Psoas muscle (tissue), 8 donors: ENCODE measurements around the gene MYL1. TPM values are rescaled to one million over a fixed set of nuclear protein-coding genes. Genes with fewer than 3 reads are reported as not detected.

Source experiments
- ATAC-seq, 4 donors: fragments of 200-7000 bp; cut with Tn5 transposase; one replicate each; pipeline ENCODE4 v1.9.1; 2020; ENCODE audit warnings: moderate library complexity in 3 of 4, mild to moderate bottlenecking in 2 of 4
- DNase-seq, 2 donors: peaks; one replicate each; pipeline ENCODE4 v3.0.0-alpha.2; 2020
- H3K27ac ChIP-seq: fragments of 200-600 bp; one replicate; pipeline ENCODE4 v1.8.0; 2022
- H3K27me3 ChIP-seq, 3 donors: fragments of 200-600 bp in 1 of 3; one replicate each; pipeline versions ENCODE4 v1.6.1 to v1.8.0; 2013 to 2022; ENCODE audit warnings: low read length in 2 of 3, mild to moderate bottlenecking in 2 of 3, moderate library complexity in 1 of 3; ENCODE audit not compliant: insufficient read depth in 3 of 3
- H3K36me3 ChIP-seq, 2 donors: fragments of 200-600 bp in 1 of 2; one replicate each; pipeline versions ENCODE4 v1.6.1 to v1.8.0; 2013 to 2022; ENCODE audit warnings: low read depth in 1 of 2, mild to moderate bottlenecking in 1 of 2, moderate library complexity in 1 of 2; ENCODE audit not compliant: insufficient read depth in 1 of 2
- H3K4me1 ChIP-seq: fragments of 200-600 bp; one replicate; pipeline ENCODE4 v1.8.0; 2022
- H3K4me3 ChIP-seq: fragments of 200-600 bp; one replicate; pipeline ENCODE4 v1.8.0; 2022; ENCODE audit warnings: mild to moderate bottlenecking
- H3K9me3 ChIP-seq: fragments of 200-600 bp; one replicate; pipeline ENCODE4 v1.8.0; 2022
- WGBS, 3 donors: extraction: QIAGEN DNeasy Blood & Tissue Kit; methylation state at CpG; one replicate each; pipeline versions ENCODE4 v1.1.6 to v1.1.7; 2013; 5-methylcytosine and 5-hydroxymethylcytosine counted together
- intact Hi-C, 2 donors: fragments of 100-400 bp; cut with DNase I; formaldehyde crosslinking; loops; one replicate each; pipeline versions ENCODE4 v1.11.0 to v1.14.2; 2022
- polyA plus RNA-seq, 3 donors: library from polyadenylated mRNA; stranded (reverse); fragments of 200-250 nt; gene quantifications; one replicate each; pipeline ENCODE4 v1.2.3, GENCODE V29; 2013
- total RNA-seq, 4 donors: library from RNA; stranded (reverse); fragmentation: NEBNext Ultra II Directional in 2 of 4; extraction: Animal tissue kit (Norgen Biotek cat#: 25700) in 2 of 4; gene quantifications; one replicate each; pipeline versions ENCODE4 v1.2.1 to v1.2.4, GENCODE V29; 2021 to 2023
- TF ChIP-seq, protein P1 (sequence below): fragments of 200-600 bp; IDR thresholded peaks from one replicate; pipeline ENCODE4 v1.8.0; 2022; ENCODE audit warnings: antibody characterized with exemption
- donor health status: healthy with polysubstance abuse.
- donor health status: DM: no; HTN: no; CAD: no; lungs with moderate emphysema.
- donor health status: Bipolar disorder and iron deficiency.
- donor health status: healthy.
- donor health status: DM: yes; HTN: yes; CAD: no.
- donor health status: DM: no; HTN: no; CAD: no.
- donor health status: DM: no; HTN: no; CAD: no.
- donor health status: DM: yes; HTN: yes; CAD: no.

MYL1 gene
- total and polyA plus RNA-seq, 7 donors, result 2,439 to 9,971 (median 4,164) TPM

DNA sequence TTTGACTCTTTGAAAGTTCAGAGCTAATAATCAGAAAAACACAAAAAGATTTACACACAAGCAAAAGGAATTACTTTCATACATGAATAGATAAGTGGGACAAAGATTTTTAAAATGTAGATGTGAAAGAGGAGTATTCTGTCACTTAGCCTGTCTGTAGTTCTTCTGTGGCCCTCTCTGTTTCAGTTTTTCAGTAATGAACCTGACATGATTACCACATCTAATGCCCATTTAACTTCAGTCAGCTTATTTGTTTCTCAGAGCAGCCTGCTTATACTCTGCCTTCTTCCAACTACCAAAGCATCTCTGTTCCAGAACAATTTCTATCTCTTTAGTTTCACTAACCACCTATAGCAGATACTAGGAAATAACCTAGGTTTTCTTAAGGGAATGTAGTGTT, 55.3 kb downstream of the MYL1 start:
- Histone ChIP-seq H3K27me3 (no peaks in the 10 kb centered on the region), H3K4me3 (no peak overlapping the region), H3K9me3 (no peaks in the 10 kb centered on the region), H3K4me1 (no peaks in the 10 kb centered on the region), H3K36me3 (no peaks in the 10 kb centered on the region), H3K27ac (no peak overlapping the region)
- TF ChIP-seq, protein P1, sequence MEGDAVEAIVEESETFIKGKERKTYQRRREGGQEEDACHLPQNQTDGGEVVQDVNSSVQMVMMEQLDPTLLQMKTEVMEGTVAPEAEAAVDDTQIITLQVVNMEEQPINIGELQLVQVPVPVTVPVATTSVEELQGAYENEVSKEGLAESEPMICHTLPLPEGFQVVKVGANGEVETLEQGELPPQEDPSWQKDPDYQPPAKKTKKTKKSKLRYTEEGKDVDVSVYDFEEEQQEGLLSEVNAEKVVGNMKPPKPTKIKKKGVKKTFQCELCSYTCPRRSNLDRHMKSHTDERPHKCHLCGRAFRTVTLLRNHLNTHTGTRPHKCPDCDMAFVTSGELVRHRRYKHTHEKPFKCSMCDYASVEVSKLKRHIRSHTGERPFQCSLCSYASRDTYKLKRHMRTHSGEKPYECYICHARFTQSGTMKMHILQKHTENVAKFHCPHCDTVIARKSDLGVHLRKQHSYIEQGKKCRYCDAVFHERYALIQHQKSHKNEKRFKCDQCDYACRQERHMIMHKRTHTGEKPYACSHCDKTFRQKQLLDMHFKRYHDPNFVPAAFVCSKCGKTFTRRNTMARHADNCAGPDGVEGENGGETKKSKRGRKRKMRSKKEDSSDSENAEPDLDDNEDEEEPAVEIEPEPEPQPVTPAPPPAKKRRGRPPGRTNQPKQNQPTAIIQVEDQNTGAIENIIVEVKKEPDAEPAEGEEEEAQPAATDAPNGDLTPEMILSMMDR, result no peak
- DNase-seq, result no peak
- no peak for ATAC-seq
- intact Hi-C loops, result no loop called here

DNA sequence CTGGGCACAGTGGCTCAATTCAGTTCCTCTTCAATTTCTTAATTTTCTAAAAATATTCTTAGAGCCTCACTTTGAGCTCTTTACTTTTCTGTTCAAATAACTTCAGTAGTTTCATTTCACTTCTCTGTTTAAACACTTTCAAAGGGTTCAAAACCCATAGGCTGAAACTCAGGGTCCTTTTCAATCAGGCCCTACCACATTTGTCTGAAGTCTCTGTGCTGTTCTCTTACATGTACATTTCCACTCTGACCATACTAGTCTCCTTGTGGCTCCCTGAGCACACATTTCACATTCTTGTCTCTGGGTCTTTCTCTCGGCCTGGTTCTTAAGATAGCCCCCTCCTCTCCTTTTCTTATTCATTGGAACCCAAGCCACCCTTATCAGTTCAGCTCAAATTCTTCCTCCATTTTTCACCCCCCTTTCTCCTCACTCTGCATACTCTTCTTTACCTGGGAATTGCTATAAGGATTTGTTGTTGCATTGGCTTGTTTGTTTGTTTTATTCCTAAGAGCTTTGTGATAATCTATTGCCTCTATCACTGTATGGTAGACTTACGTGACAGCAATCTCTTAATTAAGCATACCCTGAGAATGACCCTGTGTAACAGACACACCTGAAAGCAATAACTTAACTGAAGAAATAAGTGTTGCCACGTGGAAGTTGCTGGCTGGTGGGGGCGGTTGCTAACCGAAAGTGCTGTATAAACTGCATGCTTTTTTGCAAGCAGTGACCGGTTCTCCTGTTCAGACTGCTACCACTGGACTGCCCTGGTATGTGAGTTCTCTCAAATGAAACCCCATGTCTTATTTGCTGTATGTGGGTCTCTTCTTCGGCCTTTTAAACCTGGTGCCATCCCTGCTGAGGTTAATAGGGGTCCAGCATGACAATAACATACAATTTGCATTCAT, 62.0 kb downstream of the MYL1 start:
- Histone ChIP-seq H3K9me3 (no peaks in the 10 kb centered on the region), H3K27ac (no peak overlapping the region), H3K4me3 (peak overlapping the region; percentile 24), H3K4me1 (peaks cover 5% of the 10 kb centered on the region), H3K36me3 (no peaks in the 10 kb centered on the region), H3K27me3 (no peaks in the 10 kb centered on the region)
- DNase-seq (no peak), ATAC-seq (no peak)
- intact Hi-C loops, result no loop called here
- TF ChIP-seq, protein P1, result no peak
- 71 to 83% (median 76%) methylated on average over 7 of the region's 7 CpGs for WGBS, 3 donors

DNA sequence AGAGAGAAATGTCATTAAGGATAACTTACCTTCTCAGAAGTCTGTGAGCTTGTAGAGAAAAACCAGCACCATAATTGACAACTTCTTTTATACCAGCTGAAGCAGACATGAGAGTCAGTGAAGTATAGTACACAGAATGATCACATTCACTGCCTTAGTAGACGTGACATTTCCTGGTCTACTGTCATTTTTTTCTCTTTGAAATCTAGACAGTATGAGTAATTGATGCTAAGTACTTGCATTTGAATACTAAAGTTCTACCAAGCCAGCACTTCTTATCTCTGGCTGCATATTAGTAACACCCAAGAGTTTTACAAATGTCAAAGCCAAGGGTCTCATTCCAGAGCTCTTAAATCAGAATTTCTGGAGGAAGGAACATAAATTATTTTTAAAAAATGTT, 64.4 kb downstream of the MYL1 start:
- H3K9me3 ChIP-seq, result no peaks in the 10 kb centered on the region
- peak in 1 of 4 donors; percentile 10 for ATAC-seq

More for the DNA sequence above, 64.4 kb downstream of the MYL1 start:
- Histone ChIP-seq H3K27me3 (no peaks in the 10 kb centered on the region), H3K4me1 (peaks cover 5% of the 10 kb centered on the region), H3K27ac (no peak overlapping the region), H3K36me3 (no peaks in the 10 kb centered on the region), H3K4me3 (no peak overlapping the region)
- TF ChIP-seq, protein P1, result no peak
- DNase-seq, result no peak
- WGBS, 3 donors, result 48 to 67% (median 49%) methylated on average over 1 of the region's 1 CpG
- intact Hi-C loops, result no loop called here

Other genes with a start within 250 kb of the MYL1 start
- 10 to 100 TPM; 11.4 to 21.5 (median 15.5) TPM for gene KANSL1L, start 143.8 kb downstream of the MYL1 start, total RNA-seq
- gene KANSL1L, start 143.8 kb downstream of the MYL1 start, polyA plus RNA-seq, result 10 to 100 TPM in 1 of 3 donors, 1 to 10 TPM in 2; 1.8 to 14.9 (median 6.3) TPM
- 10 to 100 TPM in 1 of 4 donors, 1 to 10 TPM in 3; 6.6 to 14.7 (median 8.5) TPM for gene ACADL, start 89.7 kb downstream of the MYL1 start, total RNA-seq
- gene ACADL, start 89.7 kb downstream of the MYL1 start, polyA plus RNA-seq, result 1 to 10 TPM; 1.1 to 6.8 (median 6.7) TPM
- gene LANCL1, start 161.6 kb upstream of the MYL1 start, total RNA-seq, result 10 to 100 TPM; 28.3 to 41.0 (median 38.8) TPM
- gene LANCL1, start 161.6 kb upstream of the MYL1 start, polyA plus RNA-seq, result 10 to 100 TPM in 2 of 3 donors, 1 to 10 TPM in 1; 8.8 to 36.0 (median 14.4) TPM
- gene CPS1, start 241.4 kb upstream of the MYL1 start, total RNA-seq, result 1 to 10 TPM in 2 of 4 donors, under 1 TPM in 2; 0.55 to 2.3 (median 1.2) TPM
- under 1 TPM; 0.11 to 0.39 (median 0.13) TPM for gene CPS1, start 241.4 kb upstream of the MYL1 start, polyA plus RNA-seq